ENCODE measurements around the gene CTDSPL.
"Not testable (repeated sequence)": the region's sequence is repeated elsewhere in the genome, so short reads cannot be mapped to it uniquely, and the experiment has no call there.

CTDSPL gene

GRCh38 chr3:38018296-38019266, 156.9 kb downstream of the CTDSPL start:
- no peak for DNase-seq (ENCODE audit: low read depth in 2 of 2)

DNA sequence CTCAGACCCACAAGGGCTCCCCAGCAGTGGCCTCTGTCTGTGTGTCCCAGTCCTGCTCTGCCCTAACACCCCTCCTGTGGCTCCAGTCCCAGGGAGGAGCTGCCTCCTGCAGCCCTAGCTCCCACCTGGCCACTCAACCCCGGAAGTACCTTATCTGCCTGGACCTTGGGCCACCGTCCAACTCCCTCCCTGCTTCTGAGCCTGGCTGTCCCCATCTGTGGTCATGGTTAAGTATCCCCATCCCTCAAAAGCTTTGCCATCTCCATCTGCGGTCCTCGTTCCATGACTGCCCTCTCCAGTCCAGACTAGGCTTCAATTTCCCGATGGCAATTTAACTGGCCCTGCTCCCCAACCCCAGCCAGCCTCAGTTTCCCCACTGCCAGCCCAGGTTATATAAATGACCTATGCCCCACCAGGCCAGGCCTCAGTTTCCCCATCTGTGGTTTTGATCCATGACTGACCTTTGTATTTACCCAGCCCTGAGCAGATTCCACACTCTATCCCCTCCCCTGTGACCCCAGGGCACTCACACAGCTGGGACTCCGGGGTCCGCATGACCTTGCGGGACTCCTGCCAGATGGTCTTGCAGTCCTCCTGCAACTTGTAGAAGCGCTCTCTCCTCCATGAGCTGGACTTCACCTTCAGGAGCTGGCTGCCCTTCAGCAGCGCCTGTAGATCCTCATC, 158.1 kb downstream of the CTDSPL start:
- no peak for DNase-seq (ENCODE audit: low read depth in 2 of 2)

DNA sequence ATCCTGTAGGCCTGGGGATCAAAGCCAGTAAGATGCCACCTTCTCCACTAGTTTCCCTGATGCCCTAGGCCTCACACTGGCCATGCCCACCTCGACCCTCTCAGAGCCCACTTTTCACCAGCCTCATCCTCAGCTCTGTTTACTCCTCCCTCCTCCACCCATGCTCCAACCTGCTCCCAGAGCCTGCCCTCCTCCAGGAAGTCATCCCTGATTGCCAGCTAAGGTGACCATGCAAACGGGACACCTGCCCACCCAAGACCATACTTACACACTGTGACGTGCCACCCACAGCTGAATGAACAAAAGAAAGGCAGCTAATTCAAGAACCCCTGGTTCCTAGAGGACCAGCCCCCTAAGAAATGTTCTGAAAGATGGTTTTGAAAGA, 158.7 kb downstream of the CTDSPL start:
- no peak for DNase-seq (ENCODE audit: low read depth in 2 of 2)

DNA sequence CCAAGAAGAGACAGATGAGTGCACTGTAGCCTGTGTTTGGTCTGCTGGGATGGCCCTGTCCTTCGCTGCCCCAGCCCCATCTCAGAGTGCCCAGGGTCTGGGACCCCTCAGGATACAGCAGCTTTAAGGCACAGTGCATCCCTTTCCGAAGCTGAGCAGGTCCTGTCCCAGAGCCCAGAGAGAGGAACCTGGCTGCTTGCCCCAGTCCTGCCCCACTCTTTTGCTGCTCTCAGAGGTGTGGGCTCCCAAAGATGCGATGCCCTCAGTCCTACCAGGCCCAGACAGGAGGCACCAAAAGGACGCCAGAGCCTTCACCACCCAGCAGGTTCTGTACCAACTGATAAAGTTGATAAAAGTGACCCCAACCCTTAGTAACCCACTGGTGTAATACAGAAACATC, 159.5 kb downstream of the CTDSPL start:
- DNase-seq (ENCODE audit: low read depth in 2 of 2), result no peak

DNA sequence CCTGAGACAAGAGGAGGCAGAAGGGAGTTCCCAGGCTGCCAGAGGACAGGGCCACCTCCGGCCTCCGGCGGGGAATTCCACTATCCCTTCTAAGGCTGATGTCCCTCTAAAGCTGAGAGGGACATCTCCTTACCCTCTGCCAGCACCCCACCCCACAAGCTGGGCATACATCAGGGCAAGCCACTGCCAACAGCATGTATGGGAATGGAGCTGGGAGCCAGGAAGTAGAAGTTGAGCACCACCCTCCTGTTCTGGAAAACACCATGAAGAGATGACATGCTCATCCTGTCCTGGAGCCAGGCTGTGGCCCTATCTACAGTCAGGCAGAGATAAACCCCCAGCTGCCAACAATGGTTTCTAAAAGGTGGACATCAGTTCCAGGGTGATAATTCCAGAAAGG, 160.6 kb downstream of the CTDSPL start:
- no peak for DNase-seq (ENCODE audit: low read depth in 2 of 2)

- DNase-seq (ENCODE audit: low read depth in 2 of 2), result no peak
Measured at GRCh38 chr3:38022896-38023709, 161.4 kb downstream of the CTDSPL start.

DNA sequence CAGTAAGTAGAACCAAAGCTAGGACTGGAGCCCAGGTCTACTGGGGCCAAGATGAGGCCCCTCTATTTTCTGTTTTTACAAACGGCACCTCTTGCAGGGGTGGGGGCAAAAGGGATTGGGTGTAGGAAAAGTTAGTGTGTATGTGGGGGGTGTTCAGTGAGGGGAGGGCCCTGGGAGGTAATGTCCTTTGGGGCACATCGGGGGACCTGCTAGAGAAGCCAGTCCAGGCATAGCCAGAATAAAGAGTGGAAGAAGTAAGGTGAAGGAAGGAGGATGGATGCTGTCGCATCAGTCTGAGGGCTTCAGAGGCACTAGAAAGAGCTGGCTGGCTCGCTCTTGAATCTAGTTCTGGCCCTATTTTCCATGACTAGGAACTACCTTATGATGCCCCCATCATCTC, 165.2 kb downstream of the CTDSPL start:
- DNase-seq (ENCODE audit: low read depth in 2 of 2), result no peak

- DNase-seq (ENCODE audit: low read depth in 2 of 2), result no peak
Measured at GRCh38 chr3:38027466-38028465, 166.1 kb downstream of the CTDSPL start.

DNA sequence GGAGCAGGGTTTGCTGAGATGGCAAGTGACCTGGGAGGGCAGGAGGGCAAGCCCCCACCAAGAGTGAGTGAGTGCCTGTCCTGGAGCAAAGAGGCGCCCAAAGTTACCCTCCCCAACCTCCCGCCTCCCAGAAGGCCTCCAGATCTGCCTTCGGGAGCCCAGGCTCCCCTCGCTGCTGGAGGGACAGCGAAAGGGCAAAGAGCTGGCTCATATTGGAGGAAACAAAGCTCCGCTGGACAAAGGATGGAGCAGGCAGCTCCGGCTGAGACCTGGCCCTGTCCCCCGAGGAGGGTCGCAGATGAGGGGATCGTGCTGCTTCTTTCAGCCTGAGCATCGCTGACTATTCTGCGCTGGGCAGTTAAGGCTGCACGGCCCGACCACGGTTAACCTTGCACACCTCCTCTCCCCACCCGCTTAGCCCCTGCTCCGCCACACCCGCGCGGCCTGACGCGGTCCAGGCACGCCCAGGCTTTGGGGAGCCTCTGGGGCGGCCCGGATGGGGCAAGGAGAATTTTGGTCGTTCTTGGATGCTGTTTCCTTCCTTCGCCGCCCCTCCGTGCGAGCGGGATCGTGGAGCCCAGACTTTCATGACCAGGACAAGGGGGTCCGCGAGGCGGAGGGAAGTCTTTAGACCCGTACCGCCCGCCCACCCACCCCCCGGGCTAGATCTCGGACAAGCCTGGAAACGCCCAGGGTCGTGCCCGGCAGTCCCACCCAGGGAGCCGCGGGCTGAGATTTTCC, 167.1 kb downstream of the CTDSPL start:
- DNase-seq (ENCODE audit: low read depth in 2 of 2), result no peak

DNA sequence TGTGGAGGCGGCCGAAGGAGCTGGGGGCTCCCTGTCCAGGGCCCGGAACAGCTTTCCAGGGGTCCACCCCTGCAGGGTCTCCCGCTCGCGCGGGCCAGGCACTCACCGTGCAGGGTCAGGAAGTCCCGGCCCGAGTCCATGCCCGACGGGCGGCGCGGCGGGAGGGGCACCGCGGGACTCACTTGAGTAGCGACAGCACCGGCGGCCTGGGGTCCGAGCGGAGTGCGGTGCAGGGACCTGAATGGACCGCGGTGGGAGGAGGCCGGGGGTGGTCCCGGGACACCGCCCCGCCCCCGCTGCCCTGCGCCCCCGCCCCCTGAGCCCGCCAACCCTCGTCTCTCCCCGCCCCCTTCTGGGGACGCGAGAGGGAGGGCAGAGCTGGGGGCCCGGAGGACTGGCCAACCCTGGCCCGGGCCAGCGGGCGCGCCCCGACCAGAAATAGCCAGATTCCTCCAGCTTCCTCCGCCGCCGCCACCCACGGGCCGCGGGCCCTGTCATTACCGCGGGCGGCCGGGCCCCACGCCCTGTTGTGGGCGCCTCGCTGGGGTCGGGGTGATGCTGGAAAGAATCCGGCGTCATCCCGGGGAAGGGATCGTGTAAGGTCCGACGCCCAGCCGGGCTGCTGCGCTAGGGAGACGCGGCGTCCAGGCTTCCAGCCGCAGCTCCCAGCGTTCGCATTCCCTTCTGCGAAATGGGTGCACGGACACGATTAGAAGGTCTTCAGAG, 167.9 kb downstream of the CTDSPL start, which contains the start of gene PLCD1:
Gene PLCD1, minus strand, starts transcription at position 243 of the 726 bp plus-strand sequence. Its CDS starts 103 bp downstream, at position 140.
- no peak for DNase-seq (ENCODE audit: low read depth in 2 of 2)

GRCh38 chr3:38030126-38031021, 168.7 kb downstream of the CTDSPL start:
- DNase-seq (ENCODE audit: low read depth in 2 of 2), result no peak

GRCh38 chr3:38031022-38031994, 169.6 kb downstream of the CTDSPL start:
- peak; percentile 31 to 47 for DNase-seq (ENCODE audit: low read depth in 2 of 2)

DNA sequence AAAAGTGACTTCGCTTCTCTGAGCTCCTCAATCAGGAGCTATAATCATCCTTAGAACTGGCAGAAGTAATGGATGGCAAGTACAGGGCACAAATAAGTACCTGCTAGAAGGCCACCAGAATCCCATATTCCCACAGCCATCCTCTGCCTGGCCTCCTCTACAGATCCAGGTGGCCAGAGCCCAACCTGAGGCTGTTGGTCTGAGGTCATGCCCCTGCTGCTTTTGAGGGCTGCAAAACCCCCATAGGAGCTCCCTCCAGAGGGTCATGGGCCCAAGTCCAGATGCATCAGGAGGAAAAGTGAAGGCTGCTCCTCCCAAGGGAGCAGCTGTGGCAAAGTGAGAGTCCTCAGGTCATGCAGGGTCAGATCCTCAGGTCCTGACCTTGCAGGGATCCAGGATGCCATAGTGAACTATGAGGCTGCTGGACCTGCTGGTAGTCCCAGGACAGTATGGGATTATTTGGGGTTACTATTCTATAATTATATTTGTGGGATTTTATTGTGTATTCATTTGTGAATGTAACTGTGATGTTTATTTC, 170.7 kb downstream of the CTDSPL start:
- DNase-seq (ENCODE audit: low read depth in 2 of 2), result no peak

GRCh38 chr3:38033586-38033985, 171.9 kb downstream of the CTDSPL start:
- not testable (repeated sequence) for DNase-seq (ENCODE audit: low read depth in 2 of 2)
